GOT3 (cell line): ENCODE measurements around the gene UBL4A.

Experiments used
- DNase-seq: peaks from one replicate; lab custom pipeline; 2025; ENCODE audit warnings: mixed read lengths; lab: John Stamatoyannopoulos, UW

The UBL4A gene

GRCh38 chrX:154437971-154438893, 48.2 kb downstream of the UBL4A start:
- DNase-seq: no peak

- no peak for DNase-seq
These were observed 49.2 kb downstream of the UBL4A start, which contains the start of gene GDI1 for GRCh38 chrX:154436983-154437752. TSS of gene GDI1 (plus strand) at chrX:154437154. CDS start at chrX:154437255, 101 bp downstream.

GRCh38 chrX:154436374-154436982, 49.9 kb downstream of the UBL4A start:
- no peak for DNase-seq

- DNase-seq: no peak
These were observed 51.2 kb downstream of the UBL4A start for GRCh38 chrX:154435171-154435733.

GRCh38 chrX:154434394-154435168, 51.8 kb downstream of the UBL4A start:
- DNase-seq: no peak
